Mesodermal cell (in vitro differentiated cells): ENCODE data around the gene MYO3B.
A peak's percentile ranks its signal among the peaks of the same experiment; 100 is the strongest.

ENCODE experiments used
- H3K27ac ChIP-seq: 2 replicates; pipeline ENCODE4 v1.7.0; 2013; ENCODE audit warnings: mild to moderate bottlenecking, low read depth, low read length, moderate library complexity; ENCODE audit not compliant: severe bottlenecking
- H3K36me3 ChIP-seq: 2 replicates; pipeline ENCODE4 v1.7.1; 2013; ENCODE audit warnings: mild to moderate bottlenecking, low read length, moderate library complexity; ENCODE audit not compliant: control insufficient read depth, insufficient read depth
- H3K4me1 ChIP-seq: one replicate; pipeline ENCODE4 v1.7.1; 2013; ENCODE audit warnings: mild to moderate bottlenecking, low read length; ENCODE audit not compliant: insufficient read depth, control insufficient read depth, poor library complexity, severe bottlenecking
- H3K4me3 ChIP-seq: 2 replicates; pipeline ENCODE4 v1.7.0; 2013; ENCODE audit warnings: low read length, control low read depth, mild to moderate bottlenecking; ENCODE audit not compliant: insufficient read depth, poor library complexity, severe bottlenecking; ENCODE audit errors: extremely low read depth
- H3K9me3 ChIP-seq: 2 replicates; pipeline ENCODE4 v1.7.1; 2013; ENCODE audit warnings: mild to moderate bottlenecking, low read length, moderate library complexity; ENCODE audit not compliant: control insufficient read depth
- WGBS, 2 experiments: methylation state at CpG; one replicate each; pipeline ENCODE4 v1.1.5; 2013; ENCODE audit warnings: missing lambda C conversion rate in 2 of 2; ENCODE audit not compliant: insufficient coverage in 2 of 2; 5-methylcytosine and 5-hydroxymethylcytosine counted together

Gene MYO3B

GRCh38 chr2:170163411-170164065 is 14.4 kb upstream of the MYO3B start:
- Histone ChIP-seq H3K27ac (no peak overlapping the region), H3K36me3 (no peaks in the 10 kb centered on the region), H3K9me3 (no peaks in the 10 kb centered on the region), H3K4me3 (no peak overlapping the region), H3K4me1 (peaks cover 7% of the 10 kb centered on the region)
- 100% methylated on average over 1 to 2 of the region's 6 CpGs for whole genome bisulfite sequencing, 2 experiments

DNA sequence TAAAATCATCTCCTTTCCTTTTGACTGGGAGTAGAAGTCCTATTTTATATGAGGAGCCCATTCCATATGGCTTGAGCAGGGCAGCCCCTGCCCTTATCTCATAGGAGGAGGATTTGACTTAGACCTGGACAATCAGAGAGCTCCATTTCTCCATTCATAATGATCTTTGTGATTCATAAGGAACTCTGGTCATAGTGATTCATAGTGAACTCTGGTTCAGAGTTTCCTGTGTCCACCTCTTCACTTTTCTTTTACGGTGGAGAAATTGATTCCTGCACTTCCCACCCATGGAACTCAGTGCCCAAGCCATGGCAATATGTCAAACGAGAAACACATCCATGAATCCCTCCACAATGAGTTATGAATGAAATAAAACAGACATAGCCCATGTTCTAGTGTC is 12.8 kb upstream of the MYO3B start:
- whole genome bisulfite sequencing, 2 experiments = 100% methylated on average over 1 of the region's 2 CpGs
- Histone ChIP-seq H3K4me1 (no peaks in the 10 kb centered on the region), H3K27ac (no peak overlapping the region), H3K9me3 (no peaks in the 10 kb centered on the region), H3K4me3 (no peak overlapping the region), H3K36me3 (no peaks in the 10 kb centered on the region)

DNA sequence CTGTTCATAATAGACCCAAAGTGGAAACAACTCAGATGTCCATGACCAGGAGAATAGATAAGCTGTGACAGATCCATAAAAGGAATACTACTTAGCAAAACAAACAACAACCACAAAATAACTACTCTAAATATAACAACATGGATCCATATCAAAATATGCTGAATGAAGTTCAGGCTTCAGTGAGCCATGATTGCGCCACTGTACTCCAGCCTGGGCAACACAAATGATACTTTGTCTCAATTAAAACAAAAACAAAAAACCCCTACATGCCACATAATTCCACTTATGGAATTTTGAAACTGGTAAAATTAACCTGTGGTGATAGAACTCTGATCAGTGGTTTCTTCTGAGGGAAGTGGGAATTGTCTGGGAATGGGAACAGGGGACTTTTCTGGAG is 11.2 kb upstream of the MYO3B start:
- H3K36me3 ChIP-seq = no peaks in the 10 kb centered on the region
- 88% methylated on average over 1 of the region's 1 CpG; no CpG with 5 or more reads in 1 of the 2 experiments for WGBS, 2 experiments
- H3K4me1 ChIP-seq = no peaks in the 10 kb centered on the region
- no peak overlapping the region for H3K27ac ChIP-seq
- no peaks in the 10 kb centered on the region for H3K9me3 ChIP-seq
- H3K4me3 ChIP-seq = no peak overlapping the region

- Histone ChIP-seq H3K4me1 (no peaks in the 10 kb centered on the region), H3K27ac (no peak overlapping the region), H3K36me3 (no peaks in the 10 kb centered on the region), H3K4me3 (no peak overlapping the region), H3K9me3 (no peaks in the 10 kb centered on the region)
- 90 to 98% methylated on average over 4 to 5 of the region's 5 CpGs for WGBS, 2 experiments
Observed at GRCh38 chr2:170170281-170171040, 7.5 kb upstream of the MYO3B start.

- Histone ChIP-seq H3K4me1 (peaks cover 6% of the 10 kb centered on the region), H3K36me3 (no peaks in the 10 kb centered on the region), H3K4me3 (no peak overlapping the region), H3K27ac (no peak overlapping the region), H3K9me3 (no peaks in the 10 kb centered on the region)
- 65 to 72% methylated on average over 5 of the region's 6 CpGs for WGBS, 2 experiments
Observed at GRCh38 chr2:170176212-170176611, 1.7 kb upstream of the MYO3B start.

DNA sequence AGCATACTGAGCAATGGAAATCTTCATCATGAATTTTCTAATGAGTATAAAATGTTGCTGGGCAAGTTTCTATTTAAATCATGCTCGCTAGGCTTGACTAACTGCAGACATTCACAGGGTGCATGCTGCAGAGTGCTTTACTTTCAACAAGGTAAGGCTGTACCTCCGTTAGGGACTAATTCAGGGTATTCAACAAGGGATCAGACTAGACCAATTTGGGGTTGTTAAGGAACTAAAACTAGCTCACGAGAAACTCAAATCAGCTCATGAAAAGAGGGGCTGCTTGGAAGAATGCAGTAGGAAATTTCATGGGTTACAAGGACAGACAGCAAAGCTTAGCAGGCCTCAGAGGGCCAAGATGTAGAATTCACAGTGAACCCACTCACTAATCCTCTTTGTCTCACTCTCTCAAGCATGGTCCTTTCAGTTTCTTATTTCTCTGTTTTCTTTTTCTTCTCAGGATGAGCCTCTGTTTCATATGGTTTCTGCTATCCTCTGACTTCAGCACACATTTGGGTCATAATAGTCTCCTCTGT is 2.2 kb downstream of the MYO3B start:
- H3K9me3 ChIP-seq = peaks cover 10% of the 10 kb centered on the region
- H3K4me1 ChIP-seq = peaks cover 6% of the 10 kb centered on the region
- H3K36me3 ChIP-seq = no peaks in the 10 kb centered on the region
- no peak overlapping the region for H3K4me3 ChIP-seq
- 87 to 96% methylated on average over 3 of the region's 3 CpGs for WGBS, 2 experiments
- peak overlapping the region; percentile 31 for H3K27ac ChIP-seq

DNA sequence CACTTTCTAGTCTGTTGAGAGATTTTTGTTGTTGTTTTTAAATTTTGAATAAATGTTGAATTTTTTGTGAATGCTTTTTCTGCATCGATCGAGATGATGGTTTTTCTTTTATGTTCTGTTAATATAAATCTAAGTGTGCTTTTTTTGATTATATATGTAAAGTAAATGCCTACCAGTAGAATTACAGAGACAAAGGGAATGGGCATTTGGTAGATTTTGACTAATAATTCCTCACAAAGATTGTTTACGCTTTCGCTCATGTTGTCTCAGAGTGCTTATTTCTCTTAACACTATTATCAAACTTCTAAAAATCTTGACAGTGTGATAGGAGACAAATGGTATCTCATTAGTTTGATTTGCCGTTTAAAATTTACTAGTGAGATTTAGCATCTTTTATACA is 3.7 kb downstream of the MYO3B start:
- H3K4me3 ChIP-seq = no peak overlapping the region
- no peaks in the 10 kb centered on the region for H3K36me3 ChIP-seq
- no peak overlapping the region for H3K27ac ChIP-seq
- WGBS, 2 experiments = 100% methylated on average over 1 of the region's 5 CpGs; no CpG with 5 or more reads in 1 of the 2 experiments
- peaks cover 18% of the 10 kb centered on the region for H3K9me3 ChIP-seq
- H3K4me1 ChIP-seq = peaks cover 6% of the 10 kb centered on the region

- H3K36me3 ChIP-seq = no peaks in the 10 kb centered on the region
- no peaks in the 10 kb centered on the region for H3K4me1 ChIP-seq
- no peak overlapping the region for H3K4me3 ChIP-seq
- H3K9me3 ChIP-seq = peaks cover 18% of the 10 kb centered on the region
- no peak overlapping the region for H3K27ac ChIP-seq
Observed at GRCh38 chr2:170185319-170185718, 7.4 kb downstream of the MYO3B start.

DNA sequence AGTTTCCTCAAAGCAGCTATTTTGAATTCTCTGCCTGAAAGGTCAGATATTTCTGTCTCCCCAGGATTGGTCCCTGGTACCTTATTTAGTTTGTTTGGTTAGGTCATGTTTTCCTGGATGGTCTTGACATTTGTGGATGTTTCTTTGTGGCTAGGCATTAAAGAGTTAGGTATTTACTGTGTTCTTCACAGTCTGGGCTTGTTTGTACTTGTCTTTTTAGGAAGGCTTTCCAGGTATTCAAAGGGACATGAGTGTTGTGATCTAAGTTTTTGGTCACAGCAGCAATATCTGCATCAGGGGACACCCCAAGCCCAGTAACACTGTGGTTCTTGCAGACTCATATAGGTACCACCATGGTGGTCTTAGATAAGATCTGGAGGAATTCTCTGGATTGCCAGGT is 11.8 kb downstream of the MYO3B start:
- Histone ChIP-seq H3K4me3 (no peak overlapping the region), H3K9me3 (peaks cover 11% of the 10 kb centered on the region), H3K27ac (no peak overlapping the region), H3K4me1 (no peaks in the 10 kb centered on the region), H3K36me3 (no peaks in the 10 kb centered on the region)

- Histone ChIP-seq H3K36me3 (no peaks in the 10 kb centered on the region), H3K27ac (no peak overlapping the region), H3K4me3 (no peak overlapping the region), H3K9me3 (peaks cover 8% of the 10 kb centered on the region), H3K4me1 (no peaks in the 10 kb centered on the region)
Observed at GRCh38 chr2:170190172-170190571, 12.2 kb downstream of the MYO3B start.

DNA sequence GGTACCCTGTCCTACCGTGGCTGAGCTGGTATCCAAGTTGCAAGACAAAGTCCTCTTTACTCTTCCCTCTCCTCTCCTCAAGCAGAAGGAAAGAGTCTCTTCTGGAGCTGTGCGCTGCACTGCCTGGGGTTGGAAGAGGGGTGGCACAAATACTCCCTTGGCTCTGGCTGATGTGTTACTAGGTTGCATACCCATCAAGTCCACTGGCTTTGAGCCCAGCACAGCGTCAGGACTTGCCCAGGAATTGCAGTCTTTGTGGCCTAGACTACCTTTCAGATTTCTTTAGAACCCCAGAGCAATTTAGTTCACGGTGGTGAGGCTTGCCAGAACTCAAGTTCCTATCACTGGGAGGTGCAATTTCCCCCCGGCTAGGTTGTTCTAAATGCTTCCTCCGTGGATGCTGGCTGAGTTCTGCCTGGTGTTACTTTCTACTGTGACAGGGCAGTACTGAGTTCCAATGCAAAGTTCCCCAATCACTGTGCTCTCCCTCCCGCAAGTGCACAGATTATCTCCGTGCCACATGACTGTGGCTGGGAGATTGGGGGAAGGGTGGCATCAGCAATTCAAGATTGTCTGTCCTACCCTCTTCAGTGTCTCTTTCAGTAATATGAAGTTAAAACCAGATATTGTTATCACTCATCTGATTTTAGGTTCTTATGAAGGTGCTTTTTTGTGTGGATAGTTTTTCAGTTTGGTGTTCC is 13.4 kb downstream of the MYO3B start:
- Histone ChIP-seq H3K36me3 (no peaks in the 10 kb centered on the region), H3K4me1 (no peaks in the 10 kb centered on the region), H3K9me3 (peaks cover 1% of the 10 kb centered on the region), H3K4me3 (no peak overlapping the region), H3K27ac (no peak overlapping the region)
- 67 to 79% methylated on average over 3 to 4 of the region's 8 CpGs for WGBS, 2 experiments
